MM.1S (cell line): ENCODE data around the gene RBM4.

ENCODE experiments used
- DNase-seq: peaks from one replicate; pipeline ENCODE4 v3.0.0-alpha.2; 2015
- H2AFZ ChIP-seq: fragments of 300-600 bp; sonication (generic); 2 replicates; pipeline ENCODE4 v1.6.0; 2016; ENCODE audit warnings: antibody characterized with exemption, low read length
- H3F3A ChIP-seq: fragments of 300-600 bp; sonication (generic); 2 replicates; pipeline ENCODE4 v1.6.1; 2016; ENCODE audit warnings: mild to moderate bottlenecking, antibody characterized with exemption, low read length, moderate library complexity, mixed read lengths; ENCODE audit not compliant: insufficient read depth
- H3K27ac ChIP-seq: fragments of 300-600 bp; sonication (generic); 2 replicates; pipeline ENCODE4 v1.5.1; 2016; ENCODE audit warnings: mild to moderate bottlenecking, low read length
- H3K27me3 ChIP-seq: fragments of 300-600 bp; sonication (generic); replicated peaks from 2 replicates; pipeline ENCODE4 v1.6.0; 2016; ENCODE audit warnings: low read length; ENCODE audit not compliant: insufficient read depth
- H3K36me3 ChIP-seq: fragments of 300-600 bp; sonication (generic); replicated peaks from 2 replicates; pipeline ENCODE4 v1.6.1; 2016; ENCODE audit warnings: mild to moderate bottlenecking, low read length, mixed read lengths; ENCODE audit not compliant: insufficient read depth
- H3K4me1 ChIP-seq: fragments of 300-600 bp; sonication (generic); 2 replicates; pipeline ENCODE4 v1.6.1; 2016; ENCODE audit warnings: low read length, mixed read lengths
- H3K4me2 ChIP-seq: fragments of 300-600 bp; sonication (generic); 2 replicates; pipeline ENCODE4 v1.6.0; 2016; ENCODE audit warnings: low read depth, low read length
- H3K4me3 ChIP-seq: fragments of 300-600 bp; sonication (generic); 2 replicates; pipeline ENCODE4 v1.5.1; 2016; ENCODE audit warnings: low read length, mixed read lengths
- H3K79me2 ChIP-seq: fragments of 300-600 bp; sonication (generic); 2 replicates; pipeline ENCODE4 v1.6.1; 2016; ENCODE audit warnings: mixed run types, low read length, mixed read lengths
- H3K9ac ChIP-seq: fragments of 300-600 bp; sonication (generic); 2 replicates; pipeline ENCODE4 v1.6.1; 2016; ENCODE audit warnings: low read length, mixed read lengths
- H3K9me2 ChIP-seq: fragments of 300-600 bp; sonication (generic); replicated peaks from 2 replicates; pipeline ENCODE4 v1.6.1; 2016; ENCODE audit warnings: mild to moderate bottlenecking, low read length, mixed read lengths; ENCODE audit not compliant: insufficient read depth
- H3K9me3 ChIP-seq: fragments of 300-600 bp; sonication (generic); replicated peaks from 2 replicates; pipeline ENCODE4 v1.6.1; 2016; ENCODE audit warnings: mild to moderate bottlenecking, low read length, mixed read lengths; ENCODE audit not compliant: insufficient read depth
- H4K20me1 ChIP-seq: fragments of 300-600 bp; sonication (generic); 2 replicates; pipeline ENCODE4 v1.6.1; 2016; ENCODE audit warnings: mild to moderate bottlenecking, low read length, moderate library complexity, mixed read lengths; ENCODE audit not compliant: insufficient read depth
- CTCF ChIP-seq: fragments of 300-600 bp; sonication (generic); IDR thresholded peaks from 2 replicates; pipeline ENCODE4 v1.5.1; 2016; ENCODE audit warnings: antibody characterized with exemption, low read length, mixed read lengths
- EZH2 ChIP-seq: fragments of 300-600 bp; sonication (generic); optimal IDR thresholded peaks from 2 replicates; pipeline ENCODE3; 2017; ENCODE audit warnings: low read depth, mild to moderate bottlenecking, antibody characterized with exemption, low read length, mixed read lengths
- EZH2phosphoT487 ChIP-seq: fragments of 300-600 bp; sonication (generic); IDR thresholded peaks from 2 replicates; pipeline ENCODE4 v1.6.1; 2018; ENCODE audit warnings: antibody characterized with exemption, low read length

RBM4 gene

DNA sequence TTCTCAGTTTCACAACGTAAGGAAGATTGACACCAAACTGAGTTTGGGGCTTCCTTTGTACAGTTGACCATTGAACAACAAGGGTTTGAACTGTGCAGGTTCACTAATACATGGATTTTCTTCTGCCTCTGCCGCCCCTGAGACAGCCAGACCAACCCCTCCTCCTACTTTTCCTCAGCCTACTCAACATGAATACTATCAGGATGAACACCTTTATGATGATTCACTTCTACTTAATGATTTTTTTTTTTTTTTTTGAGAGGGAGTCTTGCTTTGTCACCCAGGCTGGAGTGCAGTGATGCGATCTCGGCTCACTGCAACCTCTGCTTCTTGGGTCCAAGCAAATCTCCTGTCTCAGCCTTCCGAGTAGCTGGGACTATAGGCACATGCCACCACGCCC is 14.6 kb downstream of the RBM4 start:
- Histone ChIP-seq H3K9me2 (no peaks in the 10 kb centered on the region), H3F3A (peaks cover 3% of the 10 kb centered on the region; the same call in 1 of the 2 replicates), H3K4me3 (no peak overlapping the region), H3K79me2 (peaks cover 77% of the 10 kb centered on the region), H4K20me1 (no peaks in the 10 kb centered on the region), H3K36me3 (no peaks in the 10 kb centered on the region), H3K27ac (no peak overlapping the region), H3K27me3 (no peaks in the 10 kb centered on the region), H3K4me1 (no peaks in the 10 kb centered on the region), H3K9ac (no peak overlapping the region), H3K4me2 (no peak overlapping the region), H2AFZ (no peak overlapping the region), H3K9me3 (no peaks in the 10 kb centered on the region)
- no peak for DNase-seq
- TF ChIP-seq EZH2phosphoT487 (no peak), CTCF (no peak), EZH2 (no peak)

DNA sequence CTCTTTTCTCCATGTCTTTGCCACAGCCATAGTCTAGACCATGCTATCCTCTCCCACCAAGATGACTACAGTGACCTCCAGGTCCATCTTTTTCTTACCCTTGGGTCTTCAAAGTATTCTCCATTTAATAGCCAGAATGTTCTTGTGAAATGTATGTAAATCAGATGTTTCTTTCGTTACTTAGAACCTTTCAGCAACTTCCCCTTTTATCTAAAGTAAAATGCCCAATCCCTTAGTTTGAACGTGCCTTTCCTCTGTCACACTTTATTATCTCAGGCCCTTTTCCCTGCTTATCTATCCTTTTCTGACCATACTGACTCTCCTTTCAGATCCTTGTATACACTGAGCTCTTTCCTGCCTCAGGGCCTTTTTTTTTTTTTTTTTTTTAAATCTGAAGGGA is 21.3 kb downstream of the RBM4 start:
- Histone ChIP-seq H3F3A (no peaks in the 10 kb centered on the region; the same call in 1 of the 2 replicates), H3K9me2 (no peaks in the 10 kb centered on the region), H4K20me1 (no peaks in the 10 kb centered on the region), H3K4me1 (no peaks in the 10 kb centered on the region), H3K9me3 (no peaks in the 10 kb centered on the region), H3K9ac (no peak overlapping the region), H3K27ac (no peak overlapping the region), H2AFZ (no peak overlapping the region), H3K27me3 (no peaks in the 10 kb centered on the region), H3K36me3 (no peaks in the 10 kb centered on the region; the same call in 1 of the 2 replicates), H3K79me2 (peaks cover 54% of the 10 kb centered on the region), H3K4me2 (no peak overlapping the region), H3K4me3 (no peak overlapping the region)
- no peak for DNase-seq
- no peak for TF ChIP-seq CTCF
- TF ChIP-seq EZH2phosphoT487, result no peak
- no peak for TF ChIP-seq EZH2

GRCh38 chr11:66663741-66664296 is 25.3 kb downstream of the RBM4 start:
- Histone ChIP-seq H3K36me3 (peaks cover 8% of the 10 kb centered on the region; the same call in 1 of the 2 replicates), H3K4me2 (no peak overlapping the region), H3K27ac (no peak overlapping the region), H3K9ac (no peak overlapping the region), H3K27me3 (no peaks in the 10 kb centered on the region), H3K9me2 (no peaks in the 10 kb centered on the region), H2AFZ (no peak overlapping the region), H4K20me1 (no peaks in the 10 kb centered on the region), H3K4me3 (no peak overlapping the region), H3K4me1 (no peaks in the 10 kb centered on the region), H3F3A (no peaks in the 10 kb centered on the region), H3K79me2 (peaks cover 61% of the 10 kb centered on the region), H3K9me3 (no peaks in the 10 kb centered on the region)
- no peak for DNase-seq
- TF ChIP-seq EZH2, result no peak
- TF ChIP-seq CTCF, result no peak
- no peak for TF ChIP-seq EZH2phosphoT487
